ENCODE results near the gene ROBO2.
"Not testable (repeated sequence)": the region's sequence is repeated elsewhere in the genome, so short reads cannot be mapped to it uniquely, and the experiment has no call there.

The ROBO2 gene

GRCh38 chr3:77392181-77392580, 352.3 kb downstream of the ROBO2 start:
- Histone ChIP-seq H3K9me3 (ENCODE audit: control insufficient read depth, low read length) (no peaks in the 10 kb centered on the region), H3K4me1 (ENCODE audit: control insufficient read depth, insufficient read depth, low read length, poor library complexity, severe bottlenecking) (no peaks in the 10 kb centered on the region), H3K4me3 (ENCODE audit: extremely low read depth, insufficient read depth, low read length, poor library complexity, severe bottlenecking) (no peak overlapping the region), H3K36me3 (ENCODE audit: control insufficient read depth, insufficient read depth, low read length) (no peaks in the 10 kb centered on the region), H3K27ac (ENCODE audit: low read depth, low read length, severe bottlenecking) (no peak overlapping the region)
- WGBS, 2 experiments (ENCODE audit: insufficient coverage in 2 of 2) = 75 to 92% methylated on average over 2 of the region's 5 CpGs

DNA sequence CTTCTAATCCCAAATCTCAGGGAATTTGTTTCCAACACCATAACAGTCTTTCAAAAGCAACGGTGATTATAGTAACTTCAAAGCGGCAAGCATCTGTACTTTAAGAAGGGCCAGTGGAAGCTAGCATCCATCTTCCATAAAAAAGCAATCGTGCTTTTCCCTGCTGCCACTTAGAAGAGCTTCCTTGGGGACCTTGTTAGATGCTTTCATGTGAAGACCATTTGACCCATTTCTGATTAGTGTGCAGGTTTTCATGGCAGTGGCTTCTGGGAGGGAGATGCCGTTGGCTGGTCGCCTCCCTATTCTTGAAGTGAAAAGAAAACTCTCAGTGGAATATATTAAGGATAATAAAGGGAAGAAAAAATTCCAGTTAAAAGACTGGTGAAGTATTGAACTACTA, 354.1 kb downstream of the ROBO2 start:
- no peaks in the 10 kb centered on the region for H3K4me1 ChIP-seq (ENCODE audit: control insufficient read depth, insufficient read depth, low read length, poor library complexity, severe bottlenecking)
- 59 to 95% methylated on average over 2 to 4 of the region's 5 CpGs for WGBS, 2 experiments (ENCODE audit: insufficient coverage in 2 of 2)

GRCh38 chr3:77404871-77405270, 365.0 kb downstream of the ROBO2 start:
- no peak overlapping the region for H3K27ac ChIP-seq (ENCODE audit: low read depth, low read length, severe bottlenecking)
- no peaks in the 10 kb centered on the region for H3K36me3 ChIP-seq (ENCODE audit: control insufficient read depth, insufficient read depth, low read length)
- no peak overlapping the region for H3K4me3 ChIP-seq (ENCODE audit: extremely low read depth, insufficient read depth, low read length, poor library complexity, severe bottlenecking)
- H3K9me3 ChIP-seq (ENCODE audit: control insufficient read depth, low read length) = no peaks in the 10 kb centered on the region
- 50% methylated on average over 1 of the region's 1 CpG; no CpG with 5 or more reads in 1 of the 2 experiments for WGBS, 2 experiments (ENCODE audit: insufficient coverage in 2 of 2)
- no peaks in the 10 kb centered on the region for H3K4me1 ChIP-seq (ENCODE audit: control insufficient read depth, insufficient read depth, low read length, poor library complexity, severe bottlenecking)

More for the DNA sequence above, 354.1 kb downstream of the ROBO2 start:
- Histone ChIP-seq H3K9me3 (ENCODE audit: control insufficient read depth, low read length) (no peaks in the 10 kb centered on the region), H3K4me3 (ENCODE audit: extremely low read depth, insufficient read depth, low read length, poor library complexity, severe bottlenecking) (no peak overlapping the region), H3K36me3 (ENCODE audit: control insufficient read depth, insufficient read depth, low read length) (no peaks in the 10 kb centered on the region), H3K27ac (ENCODE audit: low read depth, low read length, severe bottlenecking) (no peak overlapping the region)

DNA sequence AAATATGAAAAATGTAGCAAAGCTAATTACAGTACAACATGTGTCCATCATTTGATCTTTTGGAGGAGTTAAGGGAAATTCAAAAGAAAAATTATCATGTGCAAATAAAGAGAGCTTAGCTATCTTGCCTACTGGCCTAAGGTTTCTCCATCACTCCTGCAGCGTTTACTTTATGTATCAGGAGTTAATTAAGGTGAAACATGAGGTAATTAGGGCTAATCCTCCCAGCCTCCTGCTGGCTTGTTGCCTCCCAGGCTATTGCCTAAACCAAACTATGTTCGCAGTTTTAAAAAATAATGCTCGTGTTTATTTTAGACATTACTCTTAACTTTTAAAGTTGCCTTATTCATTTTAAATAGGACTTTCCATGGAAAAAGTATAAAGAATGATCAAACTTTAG, 367.5 kb downstream of the ROBO2 start:
- no peaks in the 10 kb centered on the region for H3K36me3 ChIP-seq (ENCODE audit: control insufficient read depth, insufficient read depth, low read length)
- WGBS, 2 experiments (ENCODE audit: insufficient coverage in 2 of 2) = no CpG with 5 or more reads among the region's 3 CpGs
- H3K27ac ChIP-seq (ENCODE audit: low read depth, low read length, severe bottlenecking) = no peak overlapping the region
- H3K4me3 ChIP-seq (ENCODE audit: extremely low read depth, insufficient read depth, low read length, poor library complexity, severe bottlenecking) = no peak overlapping the region
- H3K4me1 ChIP-seq (ENCODE audit: control insufficient read depth, insufficient read depth, low read length, poor library complexity, severe bottlenecking) = peaks cover 5% of the 10 kb centered on the region
- H3K9me3 ChIP-seq (ENCODE audit: control insufficient read depth, low read length) = no peaks in the 10 kb centered on the region

DNA sequence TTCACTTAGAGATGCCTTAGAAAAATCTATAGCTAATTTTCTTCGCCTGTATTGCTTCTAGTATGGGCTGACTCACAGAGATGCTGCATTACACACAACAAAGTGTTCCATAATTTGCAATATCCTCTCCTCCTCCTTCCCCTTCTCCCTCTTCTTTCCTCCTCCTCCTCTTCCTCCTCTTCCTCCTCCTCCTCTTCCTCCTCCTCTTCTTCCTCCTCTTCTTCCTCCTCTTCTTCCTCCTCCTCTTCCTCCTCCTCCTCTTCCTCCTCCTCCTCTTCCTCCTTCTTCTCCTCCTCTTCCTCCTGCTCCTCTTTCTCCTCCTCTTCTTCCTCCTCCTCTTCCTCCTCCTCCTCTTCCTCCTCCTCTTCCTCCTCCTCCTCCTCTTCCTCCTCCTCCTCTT, 370.4 kb downstream of the ROBO2 start:
- not testable (repeated sequence) for H3K4me3 ChIP-seq (ENCODE audit: extremely low read depth, insufficient read depth, low read length, poor library complexity, severe bottlenecking); H3K27ac ChIP-seq (ENCODE audit: low read depth, low read length, severe bottlenecking); H3K4me1 ChIP-seq (ENCODE audit: control insufficient read depth, insufficient read depth, low read length, poor library complexity, severe bottlenecking); H3K36me3 ChIP-seq (ENCODE audit: control insufficient read depth, insufficient read depth, low read length); H3K9me3 ChIP-seq (ENCODE audit: control insufficient read depth, low read length)
- 100% methylated on average over 1 of the region's 1 CpG; no CpG with 5 or more reads in 1 of the 2 experiments for WGBS, 2 experiments (ENCODE audit: insufficient coverage in 2 of 2)

DNA sequence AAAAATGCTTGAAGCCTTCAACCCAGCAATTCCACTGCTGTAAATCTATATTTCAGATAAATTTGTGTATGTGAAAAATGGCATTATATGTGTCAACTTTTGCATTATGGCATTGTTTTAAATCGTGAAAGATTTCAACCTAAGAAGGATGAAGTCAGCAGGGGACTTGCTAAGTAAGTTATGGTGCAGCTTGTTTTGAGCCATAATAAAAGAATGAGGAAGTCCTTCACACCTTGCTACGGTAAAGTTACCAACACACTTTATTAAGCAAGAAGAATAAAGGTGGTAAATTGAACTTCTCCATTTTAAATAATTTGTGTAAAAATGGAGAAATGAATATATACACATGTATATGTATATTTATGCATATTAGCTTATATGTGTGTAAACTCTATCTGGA, 371.4 kb downstream of the ROBO2 start:
- no peak overlapping the region for H3K4me3 ChIP-seq (ENCODE audit: extremely low read depth, insufficient read depth, low read length, poor library complexity, severe bottlenecking)
- WGBS, 2 experiments (ENCODE audit: insufficient coverage in 2 of 2) = 86% methylated on average over 1 of the region's 2 CpGs; no CpG with 5 or more reads in 1 of the 2 experiments
- peaks cover 5% of the 10 kb centered on the region for H3K4me1 ChIP-seq (ENCODE audit: control insufficient read depth, insufficient read depth, low read length, poor library complexity, severe bottlenecking)
- H3K36me3 ChIP-seq (ENCODE audit: control insufficient read depth, insufficient read depth, low read length) = no peaks in the 10 kb centered on the region
- H3K9me3 ChIP-seq (ENCODE audit: control insufficient read depth, low read length) = no peaks in the 10 kb centered on the region
- no peak overlapping the region for H3K27ac ChIP-seq (ENCODE audit: low read depth, low read length, severe bottlenecking)

GRCh38 chr3:77412021-77412438, 372.1 kb downstream of the ROBO2 start:
- H3K27ac ChIP-seq (ENCODE audit: low read depth, low read length, severe bottlenecking) = no peak overlapping the region
- 83% methylated on average over 2 of the region's 4 CpGs; no CpG with 5 or more reads in 1 of the 2 experiments for WGBS, 2 experiments (ENCODE audit: insufficient coverage in 2 of 2)
- no peaks in the 10 kb centered on the region for H3K36me3 ChIP-seq (ENCODE audit: control insufficient read depth, insufficient read depth, low read length)
- no peaks in the 10 kb centered on the region for H3K9me3 ChIP-seq (ENCODE audit: control insufficient read depth, low read length)
- no peak overlapping the region for H3K4me3 ChIP-seq (ENCODE audit: extremely low read depth, insufficient read depth, low read length, poor library complexity, severe bottlenecking)
- H3K4me1 ChIP-seq (ENCODE audit: control insufficient read depth, insufficient read depth, low read length, poor library complexity, severe bottlenecking) = peaks cover 5% of the 10 kb centered on the region

- Histone ChIP-seq H3K4me1 (ENCODE audit: control insufficient read depth, insufficient read depth, low read length, poor library complexity, severe bottlenecking) (peaks cover 5% of the 10 kb centered on the region), H3K27ac (ENCODE audit: low read depth, low read length, severe bottlenecking) (no peak overlapping the region), H3K9me3 (ENCODE audit: control insufficient read depth, low read length) (no peaks in the 10 kb centered on the region), H3K4me3 (ENCODE audit: extremely low read depth, insufficient read depth, low read length, poor library complexity, severe bottlenecking) (no peak overlapping the region), H3K36me3 (ENCODE audit: control insufficient read depth, insufficient read depth, low read length) (no peaks in the 10 kb centered on the region)
- WGBS, 2 experiments (ENCODE audit: insufficient coverage in 2 of 2) = no CpG with 5 or more reads among the region's 2 CpGs
Measured at GRCh38 chr3:77412584-77412983, 372.7 kb downstream of the ROBO2 start.

DNA sequence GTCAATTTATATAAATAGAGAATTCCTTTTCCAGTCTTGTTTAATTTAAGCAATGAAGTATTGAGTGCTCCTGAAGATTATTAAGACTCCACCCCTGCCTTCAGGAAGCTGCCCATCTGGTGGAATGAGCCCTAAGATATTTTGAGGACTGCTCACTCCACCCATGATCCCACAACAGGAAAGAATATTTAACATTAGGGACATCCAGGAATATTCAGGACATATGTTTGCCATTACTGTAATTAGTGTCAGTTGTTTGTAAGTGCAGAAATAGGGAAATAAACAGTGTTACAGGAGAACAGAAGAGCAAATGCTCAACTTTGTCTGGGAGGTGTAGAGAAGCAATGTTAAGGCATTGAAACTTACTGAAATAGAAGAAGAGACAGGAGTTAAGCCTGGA, 375.0 kb downstream of the ROBO2 start:
- no peaks in the 10 kb centered on the region for H3K9me3 ChIP-seq (ENCODE audit: control insufficient read depth, low read length)
- H3K4me1 ChIP-seq (ENCODE audit: control insufficient read depth, insufficient read depth, low read length, poor library complexity, severe bottlenecking) = peaks cover 5% of the 10 kb centered on the region
- no peak overlapping the region for H3K4me3 ChIP-seq (ENCODE audit: extremely low read depth, insufficient read depth, low read length, poor library complexity, severe bottlenecking)
- no peaks in the 10 kb centered on the region for H3K36me3 ChIP-seq (ENCODE audit: control insufficient read depth, insufficient read depth, low read length)
- no peak overlapping the region for H3K27ac ChIP-seq (ENCODE audit: low read depth, low read length, severe bottlenecking)

- H3K36me3 ChIP-seq (ENCODE audit: control insufficient read depth, insufficient read depth, low read length) = no peaks in the 10 kb centered on the region
- H3K4me1 ChIP-seq (ENCODE audit: control insufficient read depth, insufficient read depth, low read length, poor library complexity, severe bottlenecking) = no peaks in the 10 kb centered on the region
- 100% methylated on average over 1 of the region's 1 CpG; no CpG with 5 or more reads in 1 of the 2 experiments for WGBS, 2 experiments (ENCODE audit: insufficient coverage in 2 of 2)
- no peaks in the 10 kb centered on the region for H3K9me3 ChIP-seq (ENCODE audit: control insufficient read depth, low read length)
- H3K4me3 ChIP-seq (ENCODE audit: extremely low read depth, insufficient read depth, low read length, poor library complexity, severe bottlenecking) = no peak overlapping the region
- no peak overlapping the region for H3K27ac ChIP-seq (ENCODE audit: low read depth, low read length, severe bottlenecking)
Measured at GRCh38 chr3:77420336-77420735, 380.4 kb downstream of the ROBO2 start.

DNA sequence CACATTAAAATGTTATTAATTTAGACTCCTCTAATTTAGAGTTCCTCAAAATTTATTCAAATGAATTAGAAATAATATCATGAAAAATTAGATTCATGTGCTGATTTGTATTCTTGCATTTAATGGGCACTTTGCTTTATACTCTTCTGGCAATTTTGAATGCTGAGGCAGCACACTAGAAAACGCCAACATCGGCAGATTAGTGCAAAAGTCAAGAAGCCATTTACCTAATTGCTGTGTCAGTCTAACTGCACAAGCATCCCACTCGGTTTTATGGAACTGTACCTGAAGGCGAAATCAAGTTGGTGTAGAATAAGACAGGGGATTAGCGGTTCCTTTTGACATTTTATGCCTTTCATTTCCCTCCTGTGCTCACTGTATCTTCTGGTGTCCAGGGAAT, 382.0 kb downstream of the ROBO2 start:
- no peak overlapping the region for H3K27ac ChIP-seq (ENCODE audit: low read depth, low read length, severe bottlenecking)
- H3K9me3 ChIP-seq (ENCODE audit: control insufficient read depth, low read length) = no peaks in the 10 kb centered on the region
- H3K4me1 ChIP-seq (ENCODE audit: control insufficient read depth, insufficient read depth, low read length, poor library complexity, severe bottlenecking) = no peaks in the 10 kb centered on the region
- 79 to 96% methylated on average over 2 to 5 of the region's 5 CpGs for WGBS, 2 experiments (ENCODE audit: insufficient coverage in 2 of 2)
- no peak overlapping the region for H3K4me3 ChIP-seq (ENCODE audit: extremely low read depth, insufficient read depth, low read length, poor library complexity, severe bottlenecking)
- H3K36me3 ChIP-seq (ENCODE audit: control insufficient read depth, insufficient read depth, low read length) = no peaks in the 10 kb centered on the region

DNA sequence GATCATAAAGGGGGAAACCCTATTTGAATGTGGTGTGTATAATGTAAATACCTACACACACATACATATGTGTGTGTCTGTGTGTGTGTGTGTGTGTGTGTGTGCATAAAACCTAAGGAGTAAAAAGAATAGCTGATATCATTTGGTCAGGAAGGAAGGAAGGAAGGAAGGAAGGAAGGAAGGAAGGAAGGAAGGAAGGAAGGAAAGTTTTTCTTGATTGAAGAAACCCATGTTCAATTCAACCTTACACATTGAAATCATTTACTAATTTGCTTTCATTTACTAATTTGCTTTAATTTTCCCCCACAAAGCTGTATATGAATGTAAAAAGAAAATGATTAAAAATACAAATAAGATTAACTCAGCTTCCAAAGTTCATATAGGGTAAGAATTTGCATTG, 386.6 kb downstream of the ROBO2 start:
- Histone ChIP-seq H3K27ac (ENCODE audit: low read depth, low read length, severe bottlenecking) (no peak overlapping the region), H3K36me3 (ENCODE audit: control insufficient read depth, insufficient read depth, low read length) (no peaks in the 10 kb centered on the region), H3K4me3 (ENCODE audit: extremely low read depth, insufficient read depth, low read length, poor library complexity, severe bottlenecking) (no peak overlapping the region), H3K9me3 (ENCODE audit: control insufficient read depth, low read length) (no peaks in the 10 kb centered on the region), H3K4me1 (ENCODE audit: control insufficient read depth, insufficient read depth, low read length, poor library complexity, severe bottlenecking) (no peaks in the 10 kb centered on the region)

All from mesodermal cell (in vitro differentiated cells).